Hepatocyte (in vitro differentiated cells): ENCODE results near the gene IL10RA.
"Not testable (repeated sequence)": the region's sequence is repeated elsewhere in the genome, so short reads cannot be mapped to it uniquely, and the experiment has no call there.

Experiments used
- CTCF ChIP-seq: fragments of 200-600 bp; sonication (generic); IDR thresholded peaks from 2 replicates; pipeline ENCODE4 v1.5.1; 2016; ENCODE audit warnings: antibody characterized with exemption, mild to moderate bottlenecking; ENCODE audit not compliant: poor library complexity
- EZH2 ChIP-seq: fragments of 200-600 bp; sonication (generic); IDR thresholded peaks from 2 replicates; pipeline ENCODE4 v1.6.1; 2016; ENCODE audit warnings: antibody characterized with exemption, mild to moderate bottlenecking, borderline replicate concordance

GRCh38 chr11:117948466-117948865 is 37.7 kb upstream of the IL10RA start:
- not testable (repeated sequence) for TF ChIP-seq CTCF, EZH2
